SU-DHL-6 (cell line): ENCODE measurements around the gene ACAA2.

ENCODE experiments used
- CTCF ChIP-seq: fragments of 200-600 bp; sonication (generic); IDR thresholded peaks from one replicate; pipeline ENCODE4 v1.5.1; 2017; ENCODE audit warnings: antibody characterized with exemption, mild to moderate bottlenecking, low read length, moderate library complexity; ENCODE audit not compliant: insufficient read depth, poor library complexity, severe bottlenecking
- EZH2phosphoT487 ChIP-seq: fragments of 200-600 bp; sonication (generic), shearing (Covaris generic); conservative IDR thresholded peaks from 2 replicates; pipeline ENCODE4 v1.6.1; 2018; ENCODE audit warnings: mild to moderate bottlenecking, antibody characterized with exemption, low read length, moderate library complexity, mixed read lengths

- TF ChIP-seq CTCF, result no peak
- TF ChIP-seq EZH2phosphoT487, result no peak
Measured at GRCh38 chr18:49764032-49764431, 49.3 kb downstream of the ACAA2 start.
